ENCODE measurements around the gene SPATA12. TPM values are rescaled to one million over a fixed set of nuclear protein-coding genes. Genes with fewer than 3 reads are reported as not detected.

SPATA12 gene, protein sequence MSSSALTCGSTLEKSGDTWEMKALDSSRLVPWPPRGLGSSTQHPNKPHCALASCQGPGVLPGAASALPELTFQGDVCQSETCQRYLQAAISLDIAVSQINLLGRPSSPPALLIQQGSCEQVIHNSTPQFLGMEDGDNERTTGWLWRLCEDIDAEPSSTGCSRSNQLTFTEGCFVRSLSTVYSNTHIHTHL
- under 0.01 TPM in 1 of 2 replicates, not detected in the other for total RNA-seq (2012; rRNA removed)

DNA sequence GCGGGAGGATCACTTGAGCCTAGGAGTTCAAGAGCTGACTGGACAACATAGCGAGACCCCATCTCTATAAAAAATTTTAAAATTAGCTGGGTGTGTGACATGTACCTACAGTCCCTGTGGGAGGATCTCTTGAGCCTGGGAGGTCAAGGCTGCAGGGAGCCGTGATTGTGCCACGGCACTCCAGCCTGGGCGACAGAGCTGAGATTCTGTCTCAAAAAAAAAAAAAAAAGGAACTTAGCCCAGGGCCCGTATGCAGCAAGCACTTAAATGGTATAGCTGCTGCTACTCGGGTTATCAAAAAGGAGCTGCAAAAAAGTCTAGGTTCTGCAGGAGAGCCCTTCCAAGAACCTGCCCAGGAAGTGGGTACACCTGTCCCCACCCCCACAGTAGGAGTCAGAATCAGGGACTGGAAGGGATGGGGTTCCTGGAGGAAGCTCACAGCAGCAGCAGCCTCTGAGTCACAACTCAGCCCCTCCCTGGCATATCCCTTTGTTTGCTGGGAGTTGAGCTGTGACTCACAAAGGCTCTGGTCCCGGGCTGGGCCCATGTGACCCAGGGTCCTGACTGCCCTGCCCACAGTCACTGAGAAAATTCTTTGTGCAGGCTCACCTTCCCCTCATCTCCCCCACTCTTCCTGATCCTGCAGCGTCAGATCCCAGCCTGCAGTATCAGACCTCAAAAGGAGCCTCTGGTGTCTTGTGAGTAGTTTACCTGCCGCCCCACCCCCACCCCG lies at the start of gene SPATA12:
Gene SPATA12, plus strand, starts transcription at position 576 of the 733 bp plus-strand sequence. CDS start 13,031 bp downstream, outside the sequence.
- no peak within 1 kb of the TSS for H3K9ac ChIP-seq (ENCODE audit: low read depth, low read length)
- no peaks in the 10 kb centered on the region for H3K9me3 ChIP-seq (replicated peaks; ENCODE audit: low read length)
- H3K36me3 ChIP-seq (ENCODE audit: insufficient read depth, low read length): no peaks in the 10 kb centered on the region
- peak within 1 kb of the TSS; percentile 49 for H3K4me2 ChIP-seq (ENCODE audit: low read length)
- H3K4me1 ChIP-seq (ENCODE audit: control insufficient read depth, insufficient read depth, low read length): peaks cover 9% of the 10 kb centered on the region
- no peak within 1 kb of the TSS for H3K4me3 ChIP-seq (ENCODE audit: low read length)
- H3K27me3 ChIP-seq (ENCODE audit: control insufficient read depth, insufficient read depth, low read length): no peaks in the 10 kb centered on the region

DNA sequence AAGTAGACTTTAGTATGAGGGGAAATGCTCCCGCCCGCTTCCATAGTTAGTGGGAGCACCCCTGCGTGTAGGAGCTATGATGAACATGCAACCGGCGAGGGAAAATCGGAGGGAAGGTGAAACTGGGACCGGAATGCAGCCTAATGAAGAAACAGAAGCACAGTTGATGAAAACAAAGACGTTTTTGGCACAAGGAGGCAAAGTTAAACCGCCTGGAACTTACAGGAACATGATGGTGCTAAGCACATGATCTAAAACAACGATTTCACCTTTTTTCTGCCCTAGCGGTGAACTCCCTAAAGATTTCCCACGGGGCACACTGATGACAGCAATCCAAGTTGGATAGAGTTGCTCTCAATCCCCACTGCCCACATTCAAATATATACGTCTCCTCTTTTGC lies 49.4 kb upstream of the SPATA12 start:
- no peak overlapping the region for H3K9ac ChIP-seq (ENCODE audit: low read depth, low read length)
- peaks cover 22% of the 10 kb centered on the region for H3K4me1 ChIP-seq (ENCODE audit: control insufficient read depth, insufficient read depth, low read length)
- H3K9me3 ChIP-seq (replicated peaks; ENCODE audit: low read length): no peaks in the 10 kb centered on the region
- H3K4me2 ChIP-seq (ENCODE audit: low read length): no peak overlapping the region
- no peaks in the 10 kb centered on the region for H3K27me3 ChIP-seq (ENCODE audit: control insufficient read depth, insufficient read depth, low read length)
- no peaks in the 10 kb centered on the region for H3K36me3 ChIP-seq (ENCODE audit: insufficient read depth, low read length)
- H3K4me3 ChIP-seq (ENCODE audit: low read length): no peak overlapping the region

DNA sequence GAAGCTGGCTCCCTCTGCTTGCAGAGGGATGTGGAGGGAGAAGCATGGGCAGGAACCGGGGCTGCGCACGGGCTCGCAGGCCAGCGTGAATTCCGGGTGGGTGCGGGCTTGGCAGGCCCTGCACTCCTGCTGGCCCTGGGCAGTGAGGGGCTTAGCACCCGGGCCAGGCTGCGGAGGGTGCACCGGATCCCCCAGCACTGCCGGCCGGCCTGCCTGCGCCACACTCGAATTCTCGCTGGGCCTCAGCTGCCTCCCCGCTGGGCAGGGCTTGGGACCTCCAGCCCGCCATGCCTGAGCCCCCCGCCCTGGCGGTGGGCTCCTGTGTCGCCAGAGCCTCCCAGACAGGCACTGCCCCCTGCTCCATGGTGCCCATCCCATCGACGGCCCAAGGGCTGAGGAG lies 47.6 kb upstream of the SPATA12 start:
- H3K4me3 ChIP-seq (ENCODE audit: low read length): no peak overlapping the region
- no peaks in the 10 kb centered on the region for H3K27me3 ChIP-seq (ENCODE audit: control insufficient read depth, insufficient read depth, low read length)
- H3K9ac ChIP-seq (ENCODE audit: low read depth, low read length): no peak overlapping the region
- peaks cover 20% of the 10 kb centered on the region for H3K4me1 ChIP-seq (ENCODE audit: control insufficient read depth, insufficient read depth, low read length)
- no peak overlapping the region for H3K4me2 ChIP-seq (ENCODE audit: low read length)
- H3K9me3 ChIP-seq (replicated peaks; ENCODE audit: low read length): no peaks in the 10 kb centered on the region
- no peaks in the 10 kb centered on the region for H3K36me3 ChIP-seq (ENCODE audit: insufficient read depth, low read length)

DNA sequence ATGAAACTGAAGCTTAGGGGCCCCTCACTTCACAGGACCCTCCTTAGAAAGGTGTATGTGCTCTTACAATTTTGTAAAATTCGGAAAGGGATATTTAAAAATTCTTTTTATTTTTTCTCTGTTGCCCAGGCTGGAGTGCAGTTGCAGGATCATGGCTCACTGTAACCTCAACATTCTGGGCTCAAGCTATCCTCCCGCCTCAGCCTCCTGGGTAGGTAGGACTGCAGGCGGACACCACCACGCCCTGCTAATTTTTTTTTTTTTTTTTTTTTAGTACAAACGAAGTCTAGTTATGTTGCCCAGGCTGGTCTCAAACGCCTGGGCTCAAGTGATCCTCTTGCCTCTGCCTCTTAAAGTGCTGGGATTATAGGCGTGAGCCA lies 45.1 kb upstream of the SPATA12 start:
- Histone ChIP-seq H3K27me3 (ENCODE audit: control insufficient read depth, insufficient read depth, low read length) (no peaks in the 10 kb centered on the region), H3K4me3 (ENCODE audit: low read length) (no peak overlapping the region), H3K4me1 (ENCODE audit: control insufficient read depth, insufficient read depth, low read length) (peaks cover 12% of the 10 kb centered on the region), H3K4me2 (ENCODE audit: low read length) (no peak overlapping the region), H3K9me3 (replicated peaks; ENCODE audit: low read length) (no peaks in the 10 kb centered on the region), H3K36me3 (ENCODE audit: insufficient read depth, low read length) (no peaks in the 10 kb centered on the region), H3K9ac (ENCODE audit: low read depth, low read length) (no peak overlapping the region)

DNA sequence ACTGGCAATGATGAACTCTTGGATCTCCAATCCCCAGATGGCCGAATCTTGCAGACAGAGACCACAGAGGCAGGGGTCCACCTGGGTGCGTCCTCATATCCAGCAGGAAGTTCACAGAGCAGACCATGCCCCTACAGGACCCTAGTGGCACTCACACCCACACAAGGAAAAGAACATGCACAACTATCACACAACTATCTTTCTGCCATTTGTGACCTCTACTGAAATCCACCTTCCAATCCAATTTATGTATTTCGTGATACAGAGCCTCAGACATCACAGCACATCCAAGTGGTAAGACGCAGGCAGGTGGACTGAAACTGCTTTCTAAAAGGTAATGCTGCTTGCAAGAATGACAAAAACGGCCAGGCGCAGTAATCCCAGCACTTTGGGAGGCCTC lies 44.6 kb upstream of the SPATA12 start:
- Histone ChIP-seq H3K9me3 (replicated peaks; ENCODE audit: low read length) (no peaks in the 10 kb centered on the region), H3K9ac (ENCODE audit: low read depth, low read length) (no peak overlapping the region), H3K4me2 (ENCODE audit: low read length) (no peak overlapping the region), H3K27me3 (ENCODE audit: control insufficient read depth, insufficient read depth, low read length) (no peaks in the 10 kb centered on the region), H3K36me3 (ENCODE audit: insufficient read depth, low read length) (no peaks in the 10 kb centered on the region), H3K4me1 (ENCODE audit: control insufficient read depth, insufficient read depth, low read length) (peaks cover 12% of the 10 kb centered on the region), H3K4me3 (ENCODE audit: low read length) (no peak overlapping the region)

DNA sequence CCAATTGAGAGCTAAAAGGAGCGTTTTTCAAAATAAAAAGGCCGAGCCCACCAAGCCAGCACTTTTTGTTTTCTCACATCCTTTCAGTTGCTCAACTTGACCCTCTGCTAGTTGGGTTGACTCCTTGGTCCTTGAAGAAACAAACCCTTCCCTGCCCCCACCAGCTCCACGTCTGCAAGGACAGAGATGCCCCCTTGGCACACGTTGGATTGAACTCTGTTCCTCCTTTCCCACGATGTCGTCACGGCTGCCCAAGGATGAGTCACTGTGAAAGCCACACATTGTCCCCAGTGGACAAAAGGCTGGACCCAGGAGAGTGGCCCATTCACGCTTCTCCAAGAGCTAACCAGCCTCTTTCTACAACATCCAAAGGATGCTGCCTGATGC lies 43.0 kb upstream of the SPATA12 start:
- H3K9me3 ChIP-seq (replicated peaks; ENCODE audit: low read length): no peaks in the 10 kb centered on the region
- peaks cover 12% of the 10 kb centered on the region for H3K4me1 ChIP-seq (ENCODE audit: control insufficient read depth, insufficient read depth, low read length)
- no peaks in the 10 kb centered on the region for H3K27me3 ChIP-seq (ENCODE audit: control insufficient read depth, insufficient read depth, low read length)
- H3K9ac ChIP-seq (ENCODE audit: low read depth, low read length): no peak overlapping the region
- no peak overlapping the region for H3K4me2 ChIP-seq (ENCODE audit: low read length)
- H3K36me3 ChIP-seq (ENCODE audit: insufficient read depth, low read length): no peaks in the 10 kb centered on the region
- H3K4me3 ChIP-seq (ENCODE audit: low read length): no peak overlapping the region

DNA sequence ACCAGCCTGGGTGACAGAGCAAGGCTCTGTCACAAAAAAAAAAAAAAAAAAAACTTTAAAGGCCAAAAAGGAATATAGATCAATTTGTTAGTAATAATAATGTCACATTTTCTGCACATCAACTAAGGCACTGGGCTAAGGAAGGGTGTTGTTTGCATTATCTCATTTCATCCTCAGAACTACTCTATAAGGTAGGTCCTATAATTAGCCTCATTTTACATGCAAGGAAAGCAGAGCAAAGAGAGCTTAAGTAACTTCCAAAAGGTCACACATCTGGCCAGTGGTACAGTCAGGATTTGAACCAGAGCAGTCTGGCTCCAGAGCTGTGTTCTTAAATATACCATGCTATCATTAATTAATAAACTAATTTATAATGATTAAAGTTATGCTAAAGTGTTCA lies 42.2 kb upstream of the SPATA12 start:
- Histone ChIP-seq H3K4me3 (ENCODE audit: low read length) (no peak overlapping the region), H3K9me3 (replicated peaks; ENCODE audit: low read length) (no peaks in the 10 kb centered on the region), H3K9ac (ENCODE audit: low read depth, low read length) (no peak overlapping the region)

DNA sequence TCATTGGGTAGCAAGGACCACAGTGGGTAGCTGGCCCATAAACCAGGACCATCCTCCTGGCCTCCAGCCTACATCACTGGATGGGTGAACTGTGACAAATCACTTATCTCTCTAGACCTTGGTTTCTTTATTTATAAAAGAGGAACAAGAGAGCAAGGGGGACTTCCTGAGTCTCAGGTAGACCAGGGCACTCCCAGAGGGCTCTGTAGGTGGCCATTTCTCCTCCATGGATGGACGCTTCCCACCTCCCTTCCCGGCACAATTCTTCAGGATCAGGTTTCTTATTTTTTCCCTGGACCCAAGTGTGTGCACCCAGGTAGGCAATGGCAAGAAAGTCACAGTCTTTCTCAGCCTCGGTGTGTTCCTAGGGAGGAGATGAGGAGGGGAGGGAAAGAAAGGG lies 41.4 kb upstream of the SPATA12 start:
- Histone ChIP-seq H3K27me3 (ENCODE audit: control insufficient read depth, insufficient read depth, low read length) (no peaks in the 10 kb centered on the region), H3K4me3 (ENCODE audit: low read length) (no peak overlapping the region), H3K4me2 (ENCODE audit: low read length) (no peak overlapping the region), H3K9ac (ENCODE audit: low read depth, low read length) (no peak overlapping the region), H3K36me3 (ENCODE audit: insufficient read depth, low read length) (no peaks in the 10 kb centered on the region), H3K4me1 (ENCODE audit: control insufficient read depth, insufficient read depth, low read length) (peaks cover 12% of the 10 kb centered on the region), H3K9me3 (replicated peaks; ENCODE audit: low read length) (no peaks in the 10 kb centered on the region)

More for the DNA sequence above, 42.2 kb upstream of the SPATA12 start:
- Histone ChIP-seq H3K4me1 (ENCODE audit: control insufficient read depth, insufficient read depth, low read length) (peaks cover 12% of the 10 kb centered on the region), H3K36me3 (ENCODE audit: insufficient read depth, low read length) (no peaks in the 10 kb centered on the region), H3K27me3 (ENCODE audit: control insufficient read depth, insufficient read depth, low read length) (no peaks in the 10 kb centered on the region), H3K4me2 (ENCODE audit: low read length) (no peak overlapping the region)

DNA sequence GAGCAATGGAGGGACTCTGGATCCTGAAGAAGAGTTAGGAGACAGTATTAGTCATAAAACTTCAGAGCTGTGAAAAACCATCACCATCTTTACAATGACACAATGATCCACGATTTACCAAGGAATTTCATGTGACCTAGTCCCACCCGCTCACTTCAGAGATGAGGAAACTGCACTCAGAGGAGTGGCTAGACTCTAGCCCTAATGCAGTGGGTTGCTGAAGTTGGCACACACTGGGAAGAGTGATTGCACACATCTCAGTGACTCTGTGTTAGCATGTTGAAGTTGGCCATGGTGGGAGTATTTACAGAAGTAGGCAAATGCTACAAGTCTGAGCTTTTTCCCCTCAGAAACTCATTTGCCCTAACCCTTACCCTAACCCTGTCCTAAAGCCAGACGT lies 35.2 kb upstream of the SPATA12 start:
- no peaks in the 10 kb centered on the region for H3K9me3 ChIP-seq (replicated peaks; ENCODE audit: low read length)
- H3K4me2 ChIP-seq (ENCODE audit: low read length): no peak overlapping the region
- no peak overlapping the region for H3K9ac ChIP-seq (ENCODE audit: low read depth, low read length)

DNA sequence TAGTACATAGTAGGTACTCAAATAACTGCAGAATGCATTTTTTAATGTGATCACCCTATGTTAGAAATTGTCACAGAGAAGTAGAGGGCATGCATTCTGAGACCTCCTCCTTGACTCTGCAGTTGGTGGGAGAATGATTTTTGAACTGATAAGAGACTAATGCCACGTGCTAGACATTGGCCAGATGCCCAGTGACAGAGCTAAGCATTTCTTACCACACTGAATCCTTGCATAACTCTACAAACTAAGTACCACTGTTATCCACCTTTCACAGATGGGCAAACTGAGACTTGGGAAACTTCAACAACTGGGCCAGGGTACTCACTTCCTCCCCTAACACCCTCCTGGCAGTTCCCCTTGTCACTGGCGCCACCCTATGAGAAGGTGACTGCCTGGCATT lies 33.5 kb upstream of the SPATA12 start:
- H3K27me3 ChIP-seq (ENCODE audit: control insufficient read depth, insufficient read depth, low read length): peaks cover 7% of the 10 kb centered on the region
- no peaks in the 10 kb centered on the region for H3K9me3 ChIP-seq (replicated peaks; ENCODE audit: low read length)
- H3K9ac ChIP-seq (ENCODE audit: low read depth, low read length): no peak overlapping the region
- no peak overlapping the region for H3K4me2 ChIP-seq (ENCODE audit: low read length)
- H3K4me1 ChIP-seq (ENCODE audit: control insufficient read depth, insufficient read depth, low read length): no peaks in the 10 kb centered on the region
- no peaks in the 10 kb centered on the region for H3K36me3 ChIP-seq (ENCODE audit: insufficient read depth, low read length)
- H3K4me3 ChIP-seq (ENCODE audit: low read length): no peak overlapping the region

More for the DNA sequence above, 35.2 kb upstream of the SPATA12 start:
- Histone ChIP-seq H3K36me3 (ENCODE audit: insufficient read depth, low read length) (no peaks in the 10 kb centered on the region), H3K27me3 (ENCODE audit: control insufficient read depth, insufficient read depth, low read length) (peaks cover 3% of the 10 kb centered on the region), H3K4me3 (ENCODE audit: low read length) (no peak overlapping the region), H3K4me1 (ENCODE audit: control insufficient read depth, insufficient read depth, low read length) (no peaks in the 10 kb centered on the region)

DNA sequence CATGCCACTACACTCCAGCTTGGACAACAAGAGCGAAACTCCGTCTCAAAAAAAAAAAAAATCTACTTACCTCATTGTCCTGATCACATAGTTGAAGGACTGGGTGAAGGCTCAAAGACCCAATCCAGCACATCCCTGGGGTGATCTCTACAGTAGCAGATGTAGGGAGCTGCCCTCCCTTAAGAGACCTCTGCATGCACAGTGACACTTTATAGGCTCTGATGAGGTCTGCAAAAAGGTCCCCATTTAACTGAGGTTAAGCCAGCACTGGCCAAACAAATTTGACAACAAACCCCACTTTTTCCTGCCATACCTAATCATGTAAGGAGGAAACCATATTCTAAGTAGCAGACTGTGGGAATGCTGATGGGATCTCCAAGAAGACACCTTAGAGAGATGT lies 31.1 kb upstream of the SPATA12 start:
- no peak overlapping the region for H3K4me2 ChIP-seq (ENCODE audit: low read length)
- H3K9me3 ChIP-seq (replicated peaks; ENCODE audit: low read length): no peaks in the 10 kb centered on the region
- H3K27me3 ChIP-seq (ENCODE audit: control insufficient read depth, insufficient read depth, low read length): peaks cover 7% of the 10 kb centered on the region
- no peaks in the 10 kb centered on the region for H3K4me1 ChIP-seq (ENCODE audit: control insufficient read depth, insufficient read depth, low read length)
- no peak overlapping the region for H3K9ac ChIP-seq (ENCODE audit: low read depth, low read length)
- H3K36me3 ChIP-seq (ENCODE audit: insufficient read depth, low read length): no peaks in the 10 kb centered on the region
- H3K4me3 ChIP-seq (ENCODE audit: low read length): no peak overlapping the region

DNA sequence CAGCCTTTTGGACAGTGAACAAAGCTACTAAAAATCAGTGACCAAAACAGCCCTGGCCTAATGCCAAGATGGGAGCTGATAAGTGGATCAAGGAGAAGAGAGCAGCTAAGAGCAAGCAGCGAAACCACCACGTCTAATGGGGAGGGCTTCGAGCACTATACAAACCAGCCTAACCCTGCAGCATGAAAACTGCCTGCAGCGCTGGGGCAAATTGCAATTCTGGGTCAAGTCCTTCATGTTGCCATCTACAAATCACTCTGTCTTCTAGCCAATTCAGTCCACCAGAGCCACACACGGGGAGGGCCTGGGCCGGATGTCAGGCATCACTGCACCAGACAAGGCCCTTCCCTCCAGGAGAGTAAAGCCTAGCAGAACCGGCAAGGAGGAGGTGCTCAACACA lies 30.5 kb upstream of the SPATA12 start:
- Histone ChIP-seq H3K4me2 (ENCODE audit: low read length) (no peak overlapping the region), H3K9ac (ENCODE audit: low read depth, low read length) (no peak overlapping the region), H3K27me3 (ENCODE audit: control insufficient read depth, insufficient read depth, low read length) (peaks cover 7% of the 10 kb centered on the region), H3K4me1 (ENCODE audit: control insufficient read depth, insufficient read depth, low read length) (no peaks in the 10 kb centered on the region), H3K4me3 (ENCODE audit: low read length) (no peak overlapping the region), H3K9me3 (replicated peaks; ENCODE audit: low read length) (no peaks in the 10 kb centered on the region), H3K36me3 (ENCODE audit: insufficient read depth, low read length) (no peaks in the 10 kb centered on the region)

Measured in skeletal muscle satellite cell (primary cell).